OCI-LY3 (cell line): ENCODE results near the gene CPA4.

Experiments used
- H2AFZ ChIP-seq: fragments of 200-600, 300-600 bp; shearing (Covaris generic); 2 replicates; pipeline ENCODE4 v1.6.0; 2014; ENCODE audit warnings: antibody characterized with exemption, low read depth, low read length
- H3K27ac ChIP-seq: fragments of 200-600, 300-600 bp; sonication (generic); 2 replicates; pipeline ENCODE4 v1.5.1; 2014; ENCODE audit warnings: mild to moderate bottlenecking, low read length, moderate library complexity, mixed read lengths
- H3K27me3 ChIP-seq: fragments of 200-600, 300-600 bp; sonication (generic); 2 replicates; pipeline ENCODE4 v1.6.1; 2014; ENCODE audit warnings: low read depth, low read length, mixed read lengths
- H3K36me3 ChIP-seq: fragments of 200-600, 300-600 bp; sonication (generic); replicated peaks from 2 replicates; pipeline ENCODE3; 2014; ENCODE audit warnings: low read depth, low read length, mixed read lengths
- H3K4me1 ChIP-seq: fragments of 300-600, 200-600 bp; sonication (generic); 2 replicates; pipeline ENCODE4 v1.6.1; 2014; ENCODE audit warnings: low read length, mixed read lengths
- H3K4me2 ChIP-seq: fragments of 200-600, 300-600 bp; sonication (generic); 2 replicates; pipeline ENCODE4 v1.6.1; 2014; ENCODE audit warnings: low read length, mixed read lengths
- H3K4me3 ChIP-seq: fragments of 300-600, 200-600 bp; sonication (generic); 2 replicates; pipeline ENCODE4 v1.5.1; 2014; ENCODE audit warnings: antibody characterized with exemption, mild to moderate bottlenecking, low read length, moderate library complexity
- H3K79me2 ChIP-seq: fragments of 300-600, 200-600 bp; shearing (Covaris generic); 2 replicates; pipeline ENCODE4 v1.6.1; 2014; ENCODE audit warnings: mild to moderate bottlenecking, low read length, mixed read lengths
- H3K9ac ChIP-seq: fragments of 300-600, 200-600 bp; shearing (Covaris generic); 2 replicates; pipeline ENCODE4 v1.6.0; 2014; ENCODE audit warnings: mild to moderate bottlenecking, low read length, moderate library complexity
- H3K9me3 ChIP-seq: fragments of 200-600, 300-600 bp; shearing (Covaris generic); 2 replicates; pipeline ENCODE4 v1.6.1; 2014; ENCODE audit warnings: low read length, mixed read lengths; ENCODE audit not compliant: insufficient read depth
- H4K20me1 ChIP-seq: fragments of 200-600, 300-600 bp; sonication (generic); 2 replicates; pipeline ENCODE4 v1.6.1; 2016; ENCODE audit warnings: low read length, mixed read lengths; ENCODE audit not compliant: insufficient read depth
- EZH2phosphoT487 ChIP-seq: fragments of 200-600 bp; shearing (Covaris generic); IDR thresholded peaks from 2 replicates; pipeline ENCODE4 v1.6.1; 2018; ENCODE audit warnings: antibody characterized with exemption, mixed run types, low read depth
- TF ChIP-seq, protein P1 (sequence below): fragments of 200-600, 300-600 bp; sonication (generic); IDR thresholded peaks from 2 replicates; pipeline ENCODE4 v1.5.1; 2014; ENCODE audit warnings: antibody characterized with exemption, low read length, low read depth

The CPA4 gene

DNA sequence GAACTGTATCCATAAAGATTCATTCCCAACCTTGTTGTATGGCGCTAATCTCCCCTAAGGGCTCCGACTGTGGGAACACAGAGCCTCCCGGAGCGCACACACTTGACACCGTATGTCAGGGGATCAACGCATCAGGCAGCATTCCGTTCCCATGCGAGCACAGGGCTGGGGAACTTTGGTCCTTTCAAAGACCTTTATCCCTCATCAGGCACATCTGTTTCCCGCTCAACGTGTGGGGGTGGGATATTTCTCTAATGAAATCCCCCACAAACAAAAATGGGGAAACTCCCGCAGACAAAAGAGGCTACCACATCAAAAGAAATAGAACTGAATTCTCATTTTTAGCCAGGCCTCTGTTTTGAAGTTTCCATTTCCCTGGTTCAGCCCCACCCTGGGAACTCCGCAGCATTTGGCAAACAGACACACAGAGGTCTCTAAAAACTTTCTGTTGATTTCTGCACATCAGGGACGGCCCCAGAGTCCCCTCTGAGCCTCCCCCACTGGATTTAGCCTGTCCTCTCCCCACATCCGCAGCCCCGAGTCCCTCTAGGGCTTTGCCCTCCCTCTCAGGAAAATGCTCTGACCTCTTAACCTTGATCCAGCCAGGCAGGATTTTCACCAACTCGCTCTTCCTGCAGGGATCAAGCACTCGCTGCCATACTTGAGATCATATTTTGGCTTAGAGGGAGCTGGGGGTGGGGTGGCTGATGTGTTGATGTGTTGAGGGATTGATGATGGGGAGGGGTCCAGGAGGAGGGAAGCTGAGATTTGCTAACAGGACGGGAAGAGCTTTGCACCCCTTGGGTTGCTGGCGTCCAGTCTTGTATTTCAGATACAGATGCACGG, 58.2 kb downstream of the CPA4 start:
- no peaks in the 10 kb centered on the region for H4K20me1 ChIP-seq
- H3K4me3 ChIP-seq, result no peak overlapping the region
- H3K4me2 ChIP-seq, result no peak overlapping the region
- no peak overlapping the region for H2AFZ ChIP-seq
- H3K27ac ChIP-seq, result no peak overlapping the region
- peaks cover 8% of the 10 kb centered on the region for H3K4me1 ChIP-seq
- no peak overlapping the region for H3K9ac ChIP-seq
- no peaks in the 10 kb centered on the region for H3K79me2 ChIP-seq
- TF ChIP-seq, protein P1, sequence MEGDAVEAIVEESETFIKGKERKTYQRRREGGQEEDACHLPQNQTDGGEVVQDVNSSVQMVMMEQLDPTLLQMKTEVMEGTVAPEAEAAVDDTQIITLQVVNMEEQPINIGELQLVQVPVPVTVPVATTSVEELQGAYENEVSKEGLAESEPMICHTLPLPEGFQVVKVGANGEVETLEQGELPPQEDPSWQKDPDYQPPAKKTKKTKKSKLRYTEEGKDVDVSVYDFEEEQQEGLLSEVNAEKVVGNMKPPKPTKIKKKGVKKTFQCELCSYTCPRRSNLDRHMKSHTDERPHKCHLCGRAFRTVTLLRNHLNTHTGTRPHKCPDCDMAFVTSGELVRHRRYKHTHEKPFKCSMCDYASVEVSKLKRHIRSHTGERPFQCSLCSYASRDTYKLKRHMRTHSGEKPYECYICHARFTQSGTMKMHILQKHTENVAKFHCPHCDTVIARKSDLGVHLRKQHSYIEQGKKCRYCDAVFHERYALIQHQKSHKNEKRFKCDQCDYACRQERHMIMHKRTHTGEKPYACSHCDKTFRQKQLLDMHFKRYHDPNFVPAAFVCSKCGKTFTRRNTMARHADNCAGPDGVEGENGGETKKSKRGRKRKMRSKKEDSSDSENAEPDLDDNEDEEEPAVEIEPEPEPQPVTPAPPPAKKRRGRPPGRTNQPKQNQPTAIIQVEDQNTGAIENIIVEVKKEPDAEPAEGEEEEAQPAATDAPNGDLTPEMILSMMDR, result no peak
- no peak for TF ChIP-seq EZH2phosphoT487
- no peaks in the 10 kb centered on the region for H3K9me3 ChIP-seq
- H3K27me3 ChIP-seq, result no peaks in the 10 kb centered on the region; the same call in 1 of the 2 replicates
- no peaks in the 10 kb centered on the region for H3K36me3 ChIP-seq

DNA sequence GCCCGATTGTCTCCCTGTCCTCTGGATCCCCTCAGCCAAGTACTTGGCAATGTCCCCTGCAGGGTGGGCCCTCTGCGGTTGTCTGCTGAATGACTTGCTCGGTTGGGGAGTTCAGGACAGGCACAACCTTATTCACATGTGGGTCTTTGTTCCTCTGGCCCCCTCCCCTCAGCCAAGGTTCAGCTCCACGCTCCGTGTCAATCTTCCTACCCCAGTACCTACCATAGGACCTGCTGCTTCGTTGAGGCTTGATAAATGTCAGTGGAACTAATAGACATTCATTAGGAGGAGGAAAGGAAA, 58.8 kb downstream of the CPA4 start:
- H3K27me3 ChIP-seq, result no peaks in the 10 kb centered on the region; the same call in 1 of the 2 replicates
- no peak overlapping the region for H3K9ac ChIP-seq
- H3K4me1 ChIP-seq, result peaks cover 8% of the 10 kb centered on the region
- H3K9me3 ChIP-seq, result no peaks in the 10 kb centered on the region
- TF ChIP-seq, protein P1, result no peak
- no peak for TF ChIP-seq EZH2phosphoT487
- no peak overlapping the region for H3K4me3 ChIP-seq
- H3K36me3 ChIP-seq, result no peaks in the 10 kb centered on the region
- H4K20me1 ChIP-seq, result no peaks in the 10 kb centered on the region
- H3K4me2 ChIP-seq, result no peak overlapping the region
- no peak overlapping the region for H3K27ac ChIP-seq
- H2AFZ ChIP-seq, result no peak overlapping the region
- no peaks in the 10 kb centered on the region for H3K79me2 ChIP-seq

DNA sequence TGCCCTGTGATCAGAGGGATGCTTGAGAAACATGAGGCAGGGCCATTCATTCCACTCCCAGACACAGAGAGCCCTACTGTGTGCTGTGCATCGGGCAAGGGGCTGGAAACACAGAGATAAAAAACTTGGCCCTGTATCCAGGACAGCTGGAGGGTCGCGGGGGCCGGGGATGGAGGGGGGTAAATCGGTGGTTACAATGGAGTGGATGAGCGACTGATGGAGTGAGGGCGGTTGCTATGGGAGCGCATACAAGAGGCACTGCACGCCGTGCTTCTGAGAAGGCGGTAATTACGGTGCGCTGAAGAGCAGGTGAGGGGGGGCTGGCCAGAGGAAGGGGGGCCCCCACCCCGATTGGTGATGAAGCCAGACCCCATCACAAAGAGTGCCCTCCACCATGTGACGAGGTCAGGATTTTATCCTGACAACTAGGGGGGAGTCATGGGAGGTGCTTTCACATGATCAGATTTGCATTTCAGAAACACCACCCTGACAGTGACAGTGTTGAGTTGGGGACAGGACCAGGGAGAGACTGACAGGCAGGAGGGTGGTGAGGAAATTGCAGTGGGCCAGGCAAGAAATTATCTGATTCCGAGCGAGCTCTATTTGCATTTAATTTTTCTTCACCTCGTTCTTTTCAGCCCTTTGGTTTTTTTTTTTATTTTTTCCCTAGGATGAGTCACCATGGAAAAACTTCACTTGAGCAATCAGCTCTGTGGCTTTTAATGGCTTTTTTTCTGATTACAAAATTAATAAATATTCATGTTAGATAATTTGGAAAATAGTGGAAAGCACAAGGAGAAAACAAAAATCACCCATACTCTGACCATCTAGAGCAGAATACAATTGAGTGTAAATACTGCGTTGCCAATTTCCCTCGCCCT, 59.5 kb downstream of the CPA4 start:
- no peak overlapping the region for H3K4me2 ChIP-seq
- H3K9ac ChIP-seq, result no peak overlapping the region
- no peak overlapping the region for H2AFZ ChIP-seq
- no peaks in the 10 kb centered on the region for H3K79me2 ChIP-seq
- no peak overlapping the region for H3K4me3 ChIP-seq
- H3K9me3 ChIP-seq, result no peaks in the 10 kb centered on the region
- no peaks in the 10 kb centered on the region for H3K36me3 ChIP-seq
- H3K4me1 ChIP-seq, result peaks cover 8% of the 10 kb centered on the region
- H3K27ac ChIP-seq, result no peak overlapping the region
- H3K27me3 ChIP-seq, result no peaks in the 10 kb centered on the region; the same call in 1 of the 2 replicates
- no peaks in the 10 kb centered on the region for H4K20me1 ChIP-seq
- TF ChIP-seq, protein P1, result no peak
- TF ChIP-seq EZH2phosphoT487, result no peak

DNA sequence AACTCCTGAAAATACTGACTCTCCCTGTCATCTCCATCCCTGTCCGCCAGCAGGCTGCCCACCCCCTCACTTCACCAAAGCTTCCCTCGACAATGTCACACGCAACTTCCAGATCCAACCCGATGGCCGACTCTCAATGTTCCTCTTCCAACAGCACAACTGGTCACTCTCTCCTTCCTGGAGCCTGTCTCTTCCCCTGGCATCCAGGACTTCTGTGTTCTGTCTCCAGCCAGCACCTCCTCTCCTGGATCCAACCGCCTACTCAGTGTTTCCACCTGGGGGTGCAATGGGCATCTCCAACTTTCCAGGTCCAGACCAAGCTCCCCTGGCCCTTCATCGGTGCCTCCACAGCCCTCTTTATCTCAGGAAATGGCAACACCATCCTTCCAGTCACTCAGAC, 60.2 kb downstream of the CPA4 start:
- H4K20me1 ChIP-seq, result no peaks in the 10 kb centered on the region
- no peaks in the 10 kb centered on the region for H3K9me3 ChIP-seq
- H3K4me1 ChIP-seq, result peaks cover 8% of the 10 kb centered on the region
- H3K4me2 ChIP-seq, result no peak overlapping the region
- H3K9ac ChIP-seq, result no peak overlapping the region
- no peaks in the 10 kb centered on the region for H3K79me2 ChIP-seq
- no peak for TF ChIP-seq EZH2phosphoT487
- TF ChIP-seq, protein P1, result no peak
- H2AFZ ChIP-seq, result no peak overlapping the region
- H3K27ac ChIP-seq, result no peak overlapping the region
- H3K4me3 ChIP-seq, result no peak overlapping the region
- no peaks in the 10 kb centered on the region; the same call in 1 of the 2 replicates for H3K27me3 ChIP-seq
- no peaks in the 10 kb centered on the region for H3K36me3 ChIP-seq
